ENCODE data around the gene KRT9.

DNA sequence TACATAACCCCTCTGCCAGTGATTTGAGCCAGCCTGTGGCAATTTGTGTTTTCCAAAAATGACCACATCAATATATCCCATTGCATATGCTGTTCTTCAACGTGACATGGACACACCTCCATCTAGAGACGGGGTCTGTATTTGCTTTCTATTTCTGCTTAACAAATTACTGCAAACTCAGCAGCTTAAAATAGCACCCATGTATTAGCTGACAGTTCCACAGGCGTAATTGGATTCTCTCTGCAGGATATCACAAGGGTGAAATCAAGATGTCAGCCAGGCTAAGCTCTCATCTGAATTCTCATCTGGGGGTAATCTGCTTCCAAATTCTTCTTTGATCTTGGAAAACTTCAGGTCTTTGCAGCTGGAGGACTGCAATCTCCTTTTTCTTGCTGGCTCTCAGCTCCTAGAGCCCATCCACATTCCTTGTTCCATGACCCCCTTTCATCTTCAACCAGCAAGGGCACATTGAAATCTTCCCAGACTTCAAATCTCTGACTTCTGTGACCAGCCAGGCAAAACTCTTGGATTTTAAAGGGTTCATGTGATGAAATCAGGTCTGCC is 8.2 kb downstream of the KRT9 start:
- TF ChIP-seq, protein P1, sequence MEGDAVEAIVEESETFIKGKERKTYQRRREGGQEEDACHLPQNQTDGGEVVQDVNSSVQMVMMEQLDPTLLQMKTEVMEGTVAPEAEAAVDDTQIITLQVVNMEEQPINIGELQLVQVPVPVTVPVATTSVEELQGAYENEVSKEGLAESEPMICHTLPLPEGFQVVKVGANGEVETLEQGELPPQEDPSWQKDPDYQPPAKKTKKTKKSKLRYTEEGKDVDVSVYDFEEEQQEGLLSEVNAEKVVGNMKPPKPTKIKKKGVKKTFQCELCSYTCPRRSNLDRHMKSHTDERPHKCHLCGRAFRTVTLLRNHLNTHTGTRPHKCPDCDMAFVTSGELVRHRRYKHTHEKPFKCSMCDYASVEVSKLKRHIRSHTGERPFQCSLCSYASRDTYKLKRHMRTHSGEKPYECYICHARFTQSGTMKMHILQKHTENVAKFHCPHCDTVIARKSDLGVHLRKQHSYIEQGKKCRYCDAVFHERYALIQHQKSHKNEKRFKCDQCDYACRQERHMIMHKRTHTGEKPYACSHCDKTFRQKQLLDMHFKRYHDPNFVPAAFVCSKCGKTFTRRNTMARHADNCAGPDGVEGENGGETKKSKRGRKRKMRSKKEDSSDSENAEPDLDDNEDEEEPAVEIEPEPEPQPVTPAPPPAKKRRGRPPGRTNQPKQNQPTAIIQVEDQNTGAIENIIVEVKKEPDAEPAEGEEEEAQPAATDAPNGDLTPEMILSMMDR (conservative IDR thresholded peaks at IDR 0.05 in 1 of 2, IDR thresholded peaks at IDR 0.05 in 1 of 2; ENCODE audit: low read depth in 1 of 2, low read length in 2 of 2) = no peak
- TF ChIP-seq EZH2 (IDR thresholded peaks at IDR 0.05; ENCODE audit: low read length, missing control alignments) = no peak
